DMS79 treated with DMSO at 0.1 percent for 48 hours (cell line): ENCODE measurements around the gene OXLD1.
A peak's percentile ranks its signal among the peaks of the same experiment; 100 is the strongest.
"Not testable (repeated sequence)": the region's sequence is repeated elsewhere in the genome, so short reads cannot be mapped to it uniquely, and the experiment has no call there.

Experiments used
- DNase-seq: peaks from one replicate; lab custom pipeline; 2025; lab: John Stamatoyannopoulos, UW

Gene OXLD1

GRCh38 chr17:81652906-81653771 lies 13.3 kb downstream of the OXLD1 start:
- no peak for DNase-seq

GRCh38 chr17:81651692-81652091 lies 14.7 kb downstream of the OXLD1 start:
- no peak for DNase-seq

- DNase-seq = no peak
These were observed 15.5 kb downstream of the OXLD1 start for GRCh38 chr17:81650951-81651350.

GRCh38 chr17:81648707-81649085 lies 17.7 kb downstream of the OXLD1 start:
- no peak for DNase-seq

- DNase-seq = no peak
These were observed 18.2 kb downstream of the OXLD1 start for GRCh38 chr17:81648013-81648706.

- DNase-seq = no peak
These were observed 18.8 kb downstream of the OXLD1 start for GRCh38 chr17:81647640-81648012.

- DNase-seq = no peak
These were observed 19.4 kb downstream of the OXLD1 start for GRCh38 chr17:81646869-81647600.

- no peak for DNase-seq
These were observed 21.1 kb downstream of the OXLD1 start for GRCh38 chr17:81644976-81645952.

GRCh38 chr17:81644496-81644895 lies 21.9 kb downstream of the OXLD1 start:
- DNase-seq = no peak

- DNase-seq = no peak
These were observed 24.4 kb downstream of the OXLD1 start for GRCh38 chr17:81641825-81642489.

GRCh38 chr17:81640011-81640410 lies 26.4 kb downstream of the OXLD1 start:
- DNase-seq = no peak

GRCh38 chr17:81638683-81639082 lies 27.7 kb downstream of the OXLD1 start:
- no peak for DNase-seq

GRCh38 chr17:81636505-81637288 lies 29.7 kb downstream of the OXLD1 start, which contains the start of the genes NPLOC4 and TSPAN10:
TSS of gene NPLOC4 (minus strand) at chr17:81637112. CDS start at chr17:81636930, 182 bp downstream.
TSS of gene TSPAN10 (plus strand) at chr17:81637196. CDS start at chr17:81642413, 5,217 bp downstream.
- peak; percentile 36 for DNase-seq

- DNase-seq = no peak
These were observed 30.4 kb downstream of the OXLD1 start for GRCh38 chr17:81635973-81636504.

GRCh38 chr17:81635431-81635830 lies 31.0 kb downstream of the OXLD1 start:
- no peak for DNase-seq

GRCh38 chr17:81631482-81631881 lies 34.9 kb downstream of the OXLD1 start:
- DNase-seq = no peak

- no peak for DNase-seq
These were observed 36.1 kb downstream of the OXLD1 start for GRCh38 chr17:81630274-81630673.

- DNase-seq = no peak
These were observed 44.8 kb downstream of the OXLD1 start for GRCh38 chr17:81621494-81622130.

GRCh38 chr17:81618307-81618706 lies 48.1 kb downstream of the OXLD1 start:
- not testable (repeated sequence) for DNase-seq
